NOMO-1 treated with DMSO at 0.1 percent for 48 hours (cell line): ENCODE results near the gene HMX3.
A peak's percentile ranks its signal among the peaks of the same experiment; 100 is the strongest.

ENCODE experiments used
- DNase-seq: peaks from one replicate; lab custom pipeline; 2025; ENCODE audit not compliant: unreplicated experiment; lab: John Stamatoyannopoulos, UW

The HMX3 gene

DNA sequence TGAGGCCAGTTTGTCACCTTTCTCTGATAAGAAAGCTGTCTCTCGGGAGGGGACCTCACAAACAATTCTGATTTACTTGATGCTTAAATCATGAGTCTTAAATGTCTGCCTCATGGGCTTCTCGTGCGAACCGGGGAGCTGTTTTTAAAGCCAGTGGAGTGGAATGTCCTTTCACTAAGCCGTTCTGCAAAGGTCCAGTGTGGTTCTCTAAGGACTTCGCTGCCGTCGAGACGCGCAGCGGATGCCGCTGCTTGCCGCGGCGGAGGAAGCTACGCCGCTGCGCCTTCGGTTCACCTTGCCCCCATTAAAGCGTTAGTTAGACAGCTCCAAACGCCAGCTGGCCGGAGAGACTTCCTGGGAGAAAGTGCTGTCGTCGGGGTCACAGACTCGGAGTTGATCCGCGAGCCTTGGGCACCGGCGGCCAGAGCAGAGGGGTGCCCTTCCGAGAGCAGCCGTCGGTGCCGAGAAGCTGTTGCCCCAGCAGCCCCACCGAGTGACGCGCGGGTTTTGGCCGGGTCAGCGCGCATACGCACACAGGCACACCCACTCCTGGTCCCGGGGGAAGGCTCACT lies 1.3 kb upstream of the HMX3 start:
- DNase-seq: no peak

DNA sequence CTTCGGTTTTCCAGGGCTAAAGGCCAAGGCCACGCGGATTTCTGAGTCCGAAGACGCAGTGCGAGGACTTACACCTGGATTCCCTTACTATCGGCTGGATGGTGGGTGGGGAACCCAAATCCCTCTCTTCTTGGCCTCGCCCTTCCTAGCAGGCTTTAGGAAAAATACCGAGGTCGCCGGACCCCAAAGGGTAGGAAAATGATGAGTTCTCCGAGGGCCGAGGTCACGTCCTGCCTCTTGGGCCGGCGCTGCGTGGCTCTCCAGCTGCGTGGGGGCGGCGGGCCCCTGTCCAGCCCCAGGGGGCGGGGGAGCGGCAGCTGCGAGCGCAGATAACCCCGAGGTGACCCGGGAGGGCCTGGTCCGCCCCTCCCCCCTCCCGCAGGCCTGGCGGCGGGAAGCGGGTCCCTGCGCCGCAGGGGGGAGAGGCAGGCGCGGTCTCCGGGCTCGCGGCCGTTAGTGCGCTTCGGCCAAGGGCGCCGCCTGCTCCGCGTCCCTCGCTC lies 805 bp upstream of the HMX3 start:
- no peak for DNase-seq

DNA sequence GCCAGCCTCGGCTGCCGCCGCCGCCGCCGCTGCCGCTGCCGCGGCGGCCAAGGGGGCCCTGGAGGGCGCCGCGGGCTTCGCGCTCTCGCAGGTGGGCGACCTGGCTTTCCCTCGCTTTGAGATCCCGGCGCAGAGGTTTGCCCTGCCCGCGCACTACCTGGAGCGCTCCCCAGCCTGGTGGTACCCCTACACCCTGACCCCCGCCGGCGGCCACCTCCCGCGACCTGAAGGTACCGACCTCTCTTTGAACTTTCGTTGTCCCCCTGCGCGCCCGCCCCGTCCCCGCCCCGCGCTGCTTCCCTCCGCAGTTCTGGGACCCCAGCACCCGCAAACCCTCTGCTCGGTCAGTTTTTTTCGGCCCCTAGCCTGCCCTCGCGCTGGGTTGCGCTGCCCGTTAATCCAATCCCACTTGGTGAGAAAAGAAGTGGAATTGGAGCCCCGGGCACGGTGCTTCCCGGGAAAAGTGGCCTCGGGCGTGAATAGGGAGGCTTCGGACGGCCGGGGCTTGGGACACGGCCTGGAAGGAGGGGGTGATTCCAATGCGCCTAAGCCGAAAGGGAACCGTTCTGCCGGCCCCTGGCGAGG lies 543 bp downstream of the HMX3 start:
- DNase-seq: no peak

DNA sequence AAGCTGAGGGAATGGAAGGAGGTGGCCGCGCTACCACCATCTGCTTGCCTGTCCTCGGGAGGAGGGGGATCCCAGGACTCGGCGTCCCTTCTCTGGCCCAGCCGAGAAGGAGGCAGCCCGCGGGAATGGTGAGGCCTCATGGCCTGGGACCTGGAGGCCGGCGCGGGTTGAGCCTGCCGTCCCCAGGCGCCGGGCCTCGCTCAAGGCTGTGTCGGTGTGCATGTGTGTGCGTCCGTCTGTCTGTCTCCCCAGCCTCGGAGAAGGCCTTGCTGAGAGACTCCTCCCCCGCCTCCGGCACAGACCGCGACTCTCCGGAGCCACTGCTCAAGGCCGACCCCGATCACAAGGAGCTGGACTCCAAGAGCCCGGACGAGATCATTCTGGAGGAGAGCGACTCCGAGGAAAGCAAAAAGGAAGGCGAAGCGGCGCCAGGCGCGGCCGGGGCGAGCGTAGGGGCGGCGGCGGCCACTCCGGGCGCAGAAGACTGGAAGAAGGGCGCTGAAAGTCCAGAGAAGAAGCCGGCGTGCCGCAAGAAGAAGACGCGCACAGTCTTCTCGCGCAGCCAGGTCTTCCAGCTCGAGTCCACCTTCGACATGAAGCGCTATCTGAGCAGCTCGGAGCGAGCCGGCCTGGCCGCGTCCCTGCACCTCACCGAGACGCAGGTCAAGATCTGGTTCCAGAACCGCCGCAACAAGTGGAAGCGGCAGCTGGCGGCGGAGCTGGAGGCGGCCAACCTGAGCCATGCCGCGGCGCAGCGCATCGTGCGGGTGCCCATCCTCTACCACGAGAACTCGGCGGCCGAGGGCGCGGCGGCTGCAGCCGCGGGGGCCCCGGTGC lies 1.3 kb downstream of the HMX3 start:
- peak; percentile 60 for DNase-seq

DNA sequence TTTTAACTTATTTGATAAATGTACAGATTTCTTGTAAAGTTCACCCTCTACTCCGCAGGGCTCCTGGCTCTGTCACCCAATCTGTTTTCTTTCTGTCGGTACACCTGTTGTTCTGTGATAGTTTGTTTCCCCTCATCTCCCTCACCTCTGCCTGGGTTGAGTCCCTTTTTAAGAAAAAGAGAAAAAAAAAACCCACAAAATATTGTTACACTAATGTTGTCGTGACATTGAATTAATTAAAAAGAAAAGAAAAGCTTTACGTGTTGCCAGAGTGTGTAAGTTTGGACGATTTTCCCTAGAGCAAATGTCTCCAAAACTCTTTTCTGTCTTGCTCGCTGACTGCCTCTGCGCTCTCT lies 3.4 kb downstream of the HMX3 start:
- no peak for DNase-seq

DNA sequence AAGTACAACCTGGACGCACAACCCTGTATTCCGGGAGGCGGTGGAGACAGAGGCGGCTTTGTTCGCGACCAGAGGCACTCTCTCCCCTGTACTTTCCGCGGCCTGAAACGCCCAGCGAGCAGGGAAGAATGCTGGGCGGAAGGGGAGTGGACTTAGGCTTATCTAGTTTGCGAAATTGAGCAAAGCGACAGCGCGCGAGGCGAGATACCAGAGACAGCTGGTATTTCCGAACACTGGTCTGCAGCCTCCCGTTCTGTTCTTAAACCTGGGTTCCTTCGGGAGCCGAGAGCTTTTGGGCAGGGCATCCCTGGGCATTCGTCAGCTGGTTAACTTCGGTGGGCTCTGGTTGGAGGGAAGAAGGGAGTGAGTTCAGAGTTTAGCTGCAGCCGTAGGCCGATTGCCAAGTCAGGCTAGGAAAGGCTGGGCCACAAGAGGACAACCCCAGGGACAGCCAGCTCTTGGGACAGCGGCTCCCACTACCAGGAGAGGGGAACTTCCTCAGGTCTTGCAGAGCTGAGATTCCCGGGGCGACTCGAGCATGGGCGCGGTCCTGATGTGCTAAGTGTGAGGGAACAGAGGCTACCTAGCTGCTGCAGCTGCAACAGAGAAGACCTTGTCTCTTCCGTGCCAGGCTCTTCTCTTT lies 3.9 kb downstream of the HMX3 start:
- no peak for DNase-seq

DNA sequence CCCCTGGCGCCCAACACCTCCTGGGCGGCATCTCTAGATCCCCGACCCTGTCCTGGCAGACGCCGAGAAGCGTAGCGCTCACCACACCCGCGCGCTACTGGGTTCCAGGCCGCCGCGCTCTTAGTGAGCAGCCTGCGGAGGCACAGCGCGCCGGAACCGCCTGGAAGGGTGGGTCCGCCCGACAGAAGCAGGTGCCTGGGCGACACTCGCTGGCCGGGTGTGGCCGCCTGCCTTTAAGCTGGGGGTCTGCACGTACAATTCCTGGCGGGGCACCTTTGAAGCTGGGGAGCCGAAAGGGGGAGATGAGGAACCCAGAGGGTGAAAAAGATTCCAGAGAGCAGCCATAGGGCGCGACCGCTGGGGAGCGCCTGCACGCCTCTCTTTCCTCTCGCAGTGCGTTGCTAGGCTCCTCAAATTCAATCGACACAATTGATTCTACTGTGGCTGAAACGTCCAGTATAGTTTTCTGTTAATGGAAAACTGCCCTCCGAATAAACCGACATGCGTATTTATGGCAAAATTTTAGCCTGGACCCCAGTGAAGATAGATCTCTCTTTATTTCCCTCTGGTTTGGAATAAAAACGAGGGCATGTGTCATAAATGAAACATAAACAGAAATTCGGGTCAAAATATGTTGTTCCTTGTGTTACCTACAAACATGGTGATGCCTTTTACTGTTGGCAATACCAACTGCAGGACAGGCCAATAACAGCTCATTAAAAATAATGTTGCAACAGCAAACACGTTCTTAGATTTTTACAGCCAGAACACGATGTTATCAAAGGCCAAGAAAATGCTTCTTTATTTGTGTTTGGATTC lies 4.6 kb downstream of the HMX3 start:
- no peak for DNase-seq

DNA sequence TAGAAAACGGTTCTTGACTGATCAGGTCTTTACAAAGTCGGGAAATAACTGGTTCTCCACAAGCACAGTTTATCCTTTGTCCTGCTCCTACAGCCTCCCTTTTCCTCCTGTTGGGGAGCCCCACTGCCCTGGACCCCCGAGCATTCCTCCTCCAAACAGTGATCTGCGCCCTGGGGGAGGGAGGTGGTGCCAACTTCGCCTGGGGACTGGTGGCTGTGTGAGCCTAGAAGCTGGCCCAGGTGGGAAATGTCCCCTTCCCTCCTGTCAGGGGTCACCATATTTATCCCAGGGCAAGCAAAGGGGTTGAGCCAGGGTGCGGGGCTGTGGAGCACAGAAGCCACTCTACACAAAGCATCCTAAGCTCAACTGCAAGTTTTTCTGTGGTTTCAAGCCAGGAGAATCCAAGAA lies 5.2 kb downstream of the HMX3 start:
- no peak for DNase-seq

DNA sequence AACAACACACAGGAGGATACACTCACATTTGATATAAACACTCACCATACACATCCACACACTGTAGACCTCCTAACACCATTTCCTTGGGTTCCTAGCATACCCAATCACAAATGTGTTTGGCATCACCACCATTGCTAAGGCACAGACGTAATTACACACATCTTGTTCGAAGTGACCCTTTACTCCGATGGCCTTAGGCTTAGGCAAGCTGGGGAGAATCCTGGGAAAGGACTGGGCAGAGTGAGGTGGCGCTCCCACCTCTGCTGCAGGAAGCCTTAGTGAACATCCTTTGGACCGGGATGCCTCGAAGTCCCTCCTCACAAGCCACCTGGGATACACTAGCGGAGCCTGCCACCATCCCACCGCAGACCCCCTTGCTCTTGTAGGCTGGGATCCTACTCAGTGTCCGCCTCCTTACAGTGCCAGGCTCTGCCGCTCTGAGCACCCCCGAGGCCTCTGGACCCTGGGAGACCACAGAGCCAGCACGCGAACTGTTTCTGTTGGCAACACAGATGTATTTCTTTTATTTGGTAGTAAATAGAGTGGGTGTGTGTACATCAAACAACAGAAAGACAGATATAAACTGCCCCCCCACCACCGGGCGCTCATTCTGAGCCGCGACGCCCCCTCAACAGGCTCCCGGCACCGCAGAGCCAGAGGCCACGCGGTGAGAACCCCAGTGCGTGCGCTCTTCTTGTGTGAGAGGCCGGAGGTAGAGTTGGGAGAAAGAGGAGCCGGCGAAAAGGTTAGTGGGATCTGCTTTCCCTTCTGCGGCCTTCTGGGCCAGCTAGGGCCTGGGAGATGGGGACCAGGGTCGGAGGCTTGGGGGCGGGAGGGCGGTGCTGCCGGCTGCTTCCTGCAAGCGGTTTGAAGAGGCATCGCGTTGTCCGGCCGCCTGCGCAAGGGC lies 6.3 kb downstream of the HMX3 start:
- DNase-seq: no peak

DNA sequence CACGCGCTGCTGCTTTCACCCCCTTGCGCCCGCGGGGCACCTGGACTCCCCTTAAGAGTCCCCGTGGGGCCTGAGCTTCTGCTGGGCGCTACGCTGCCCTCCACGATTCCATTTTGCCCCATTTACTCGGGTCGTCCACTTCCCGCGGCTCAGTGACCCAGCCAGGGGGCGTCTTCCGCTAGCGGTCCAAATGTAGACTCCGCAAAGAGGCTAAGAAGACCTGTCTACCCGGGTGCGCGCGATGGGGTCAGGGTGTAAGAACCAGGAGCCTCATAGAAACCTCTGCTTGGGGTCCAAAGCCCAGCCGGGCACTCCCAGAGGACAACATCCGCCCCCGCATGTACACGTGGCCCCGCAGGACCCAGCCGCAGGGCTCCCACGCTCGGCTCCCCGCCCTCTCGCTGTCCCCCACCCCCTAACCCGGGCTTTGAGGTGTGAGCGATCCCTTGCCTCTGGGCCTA lies 7.0 kb downstream of the HMX3 start:
- DNase-seq: no peak

DNA sequence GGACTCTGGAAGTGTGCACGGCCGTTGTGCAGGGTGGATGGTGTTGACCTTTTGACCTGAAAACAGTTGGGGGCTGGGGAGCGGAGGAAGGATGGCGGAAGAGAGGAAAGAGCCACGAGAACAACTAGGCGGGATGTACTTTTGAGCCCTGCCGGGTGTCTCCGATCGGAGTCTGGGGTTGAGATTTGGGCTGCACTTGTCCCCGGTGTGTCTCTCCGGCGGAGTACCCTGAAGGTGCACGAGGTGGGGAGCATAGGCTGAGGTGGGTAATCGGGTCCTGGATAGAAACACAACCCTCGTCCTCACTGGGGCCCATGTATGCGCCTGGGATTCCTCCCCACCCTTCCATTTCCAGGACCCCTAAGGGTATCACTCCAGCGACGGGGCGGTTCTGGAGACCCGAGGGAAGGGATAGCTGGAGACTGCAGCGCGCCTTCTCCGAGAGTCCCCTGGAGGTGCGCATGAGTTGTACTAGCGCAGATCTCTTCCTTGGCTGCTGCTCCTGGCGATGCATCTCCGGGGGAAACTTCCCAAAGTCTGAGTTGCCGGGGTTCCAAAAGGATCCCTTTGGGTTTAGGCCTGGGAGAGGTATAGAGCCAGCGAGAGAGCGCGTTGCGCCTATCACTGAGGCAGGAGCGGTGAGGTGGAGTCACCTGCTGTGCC lies 7.5 kb downstream of the HMX3 start:
- DNase-seq: no peak

DNA sequence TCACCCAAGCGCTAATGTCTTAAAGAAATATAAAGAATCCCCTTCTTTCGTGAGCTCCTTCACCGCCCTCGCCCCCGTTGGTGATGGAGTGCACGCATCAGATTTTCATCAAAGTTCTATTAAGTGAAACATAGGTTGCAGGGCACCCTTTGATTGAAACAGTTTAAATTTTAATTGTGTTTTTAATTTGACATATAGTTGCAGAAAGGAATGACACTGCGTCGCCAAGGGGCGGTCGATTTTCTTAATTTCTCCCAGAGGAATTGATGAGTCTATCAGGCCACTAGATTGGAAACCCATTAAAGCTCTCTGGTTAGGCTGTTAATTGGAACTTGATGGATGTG lies 8.0 kb downstream of the HMX3 start:
- no peak for DNase-seq

DNA sequence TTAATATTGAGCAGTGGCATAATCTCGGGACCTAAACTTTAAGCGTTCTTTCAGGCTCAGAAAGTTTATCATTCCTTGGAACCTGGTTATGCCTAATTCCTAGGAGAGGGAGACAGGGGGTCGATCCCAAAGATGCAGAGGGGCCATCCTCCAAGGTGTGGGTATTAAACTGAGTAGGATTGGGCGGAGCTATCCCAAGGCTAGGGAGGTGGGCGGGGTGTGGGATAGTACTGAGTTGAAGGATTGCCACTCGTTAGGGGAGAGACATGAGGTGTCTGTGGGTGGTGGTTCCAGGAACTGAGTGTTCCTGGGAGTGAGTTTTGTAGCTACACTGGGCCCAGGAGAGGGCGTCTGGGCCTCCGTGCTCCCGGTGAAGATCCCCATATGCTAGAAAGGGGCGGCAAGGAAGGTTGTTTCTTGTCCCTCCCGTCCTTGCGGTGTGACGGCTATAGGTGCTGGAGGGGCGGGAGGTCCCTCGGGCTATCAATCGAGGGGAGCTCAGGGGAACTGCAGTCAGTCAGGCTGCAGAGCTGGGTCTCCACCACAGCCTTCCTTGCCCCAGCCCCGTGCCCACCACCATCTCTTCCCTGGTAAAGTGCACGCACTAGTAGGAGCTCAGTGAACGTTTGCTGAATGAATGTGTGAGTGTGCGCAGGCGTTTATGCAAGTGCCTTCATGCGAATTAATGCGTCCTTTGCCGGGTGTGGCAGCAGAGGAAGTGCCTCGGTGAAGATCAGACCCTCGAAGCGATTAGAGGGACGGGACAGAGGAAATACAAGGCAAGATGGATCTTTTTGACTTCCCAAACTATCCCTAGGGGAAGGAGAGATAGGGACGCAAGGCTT lies 9.1 kb downstream of the HMX3 start:
- no peak for DNase-seq

DNA sequence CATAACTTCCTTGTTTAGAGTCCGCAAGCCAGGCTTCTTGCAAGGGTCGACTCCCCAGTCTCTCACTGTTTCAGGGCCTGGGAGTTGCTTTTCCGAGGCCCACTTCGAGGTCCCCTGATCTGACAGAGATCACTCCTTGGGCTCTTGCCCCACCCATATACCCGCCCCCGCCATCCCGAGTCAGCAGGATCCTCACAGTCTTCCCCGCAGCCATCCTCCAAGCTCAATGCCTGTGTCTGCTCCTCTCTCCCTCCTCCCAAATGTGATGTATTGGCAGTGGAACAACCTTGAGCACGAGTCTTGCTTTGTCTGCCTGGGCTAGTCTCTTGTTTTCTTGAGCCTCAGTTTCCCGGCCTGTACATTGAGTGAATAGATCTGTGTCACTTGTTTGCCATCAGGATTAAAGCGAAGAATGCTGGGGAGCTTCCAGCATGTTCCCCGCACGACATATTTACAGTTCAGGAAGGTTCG lies 9.8 kb downstream of the HMX3 start:
- DNase-seq: no peak

DNA sequence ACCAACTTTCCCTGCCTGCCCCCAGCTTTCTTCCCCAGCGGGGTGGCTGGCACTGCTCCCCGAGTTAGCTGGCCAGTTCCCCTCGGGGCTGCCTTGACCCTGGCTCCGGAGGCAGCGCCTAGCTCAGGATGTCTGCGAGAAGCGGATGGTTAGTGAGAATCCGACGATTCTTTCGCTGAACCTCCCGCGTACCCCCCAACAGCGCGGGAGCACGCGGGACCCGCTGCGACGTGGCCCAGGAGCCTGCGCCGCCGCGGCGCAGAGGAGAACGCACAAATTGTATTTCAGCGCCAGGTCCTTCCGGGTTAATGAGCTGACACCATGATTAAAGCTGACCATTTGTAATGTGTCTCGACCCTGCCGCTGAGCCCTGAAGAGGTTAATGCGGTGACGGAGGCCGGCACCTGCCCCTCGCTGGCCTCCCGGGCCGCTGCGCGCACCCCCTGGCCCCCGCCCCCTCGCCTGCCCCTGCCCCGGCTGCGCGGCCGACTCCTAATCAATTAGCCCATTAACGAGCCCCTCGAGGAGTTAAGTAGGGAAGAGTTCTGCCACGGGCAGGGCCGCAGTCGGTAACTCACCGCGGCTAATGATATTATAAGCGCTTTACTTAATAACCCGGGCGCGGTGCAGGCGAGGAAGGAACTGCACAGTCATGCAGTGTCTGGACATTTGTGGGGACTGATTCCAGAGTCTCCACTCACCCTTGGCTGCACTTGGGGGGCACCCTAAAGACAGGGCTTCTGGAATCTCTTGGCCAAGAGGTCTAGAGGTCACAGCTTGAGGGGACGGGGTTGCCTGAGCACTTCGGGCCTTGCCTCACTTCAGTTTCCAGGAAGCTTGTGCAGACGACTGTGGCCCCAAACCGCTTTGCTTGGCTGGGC lies 10.5 kb downstream of the HMX3 start:
- peak; percentile 44 for DNase-seq

DNA sequence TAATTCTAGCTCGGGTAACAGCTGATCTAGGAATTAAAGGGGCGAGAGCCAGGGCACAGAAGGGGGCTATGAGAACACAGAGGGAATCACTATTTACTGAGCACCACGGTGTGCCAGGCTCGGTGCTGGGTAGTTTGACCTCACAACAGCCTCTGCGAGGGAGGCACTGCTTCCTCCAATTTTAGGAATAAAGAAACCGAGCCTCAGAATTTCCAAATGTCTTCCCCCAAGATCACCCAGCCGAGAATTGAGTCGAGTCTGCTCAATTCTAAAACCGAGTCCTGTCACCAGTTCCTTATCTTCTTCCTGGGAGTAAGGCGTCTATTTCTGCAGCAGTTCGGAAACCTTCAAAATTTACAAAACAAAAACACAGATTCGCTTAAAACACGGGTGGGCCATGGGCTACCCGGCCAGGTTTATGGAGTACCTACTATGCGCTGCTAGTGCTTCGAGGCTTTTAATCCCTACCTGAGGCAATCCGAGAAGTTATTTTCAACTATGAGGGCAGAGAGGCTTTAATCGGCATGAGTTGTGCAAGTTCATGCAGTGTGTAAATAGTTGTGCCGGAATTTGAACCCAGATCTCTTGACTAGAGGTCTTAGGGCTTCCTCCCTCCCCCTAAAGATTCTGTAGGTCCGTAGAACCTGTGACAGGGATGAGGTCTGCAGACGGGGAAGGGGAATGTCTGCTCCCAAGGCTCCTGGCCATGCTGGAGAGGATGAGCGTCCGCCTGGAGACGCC lies 11.3 kb downstream of the HMX3 start:
- DNase-seq: no peak
